ENCODE data around the gene DELE1.
A peak's percentile ranks its signal among the peaks of the same experiment; 100 is the strongest.

DELE1 gene

GRCh38 chr5:141923448-141924313 is at the start of gene DELE1:
TSS of gene DELE1 (plus strand) at chr5:141923871. CDS start at chr5:141923942, 71 bp downstream.
- H3K27me3 Mint-ChIP-seq: no peaks in the 10 kb centered on the region
- no peaks in the 10 kb centered on the region for H3K9me3 Mint-ChIP-seq
- peak within 1 kb of the TSS; percentile 98 for H3K27ac Mint-ChIP-seq
- H3K4me1 Mint-ChIP-seq (ENCODE audit: low read depth): peaks cover 23% of the 10 kb centered on the region
- H3K4me3 Mint-ChIP-seq: peak within 1 kb of the TSS; percentile 84
- H3K36me3 Mint-ChIP-seq (ENCODE audit: low read depth): peaks cover 52% of the 10 kb centered on the region
- peak; percentile 96 for DNase-seq

GRCh38 chr5:141873933-141874261 is 49.8 kb upstream of the DELE1 start:
- H3K27me3 Mint-ChIP-seq: peaks cover 64% of the 10 kb centered on the region

GRCh38 chr5:141874262-141874964 is 49.3 kb upstream of the DELE1 start:
- H3K27me3 Mint-ChIP-seq: peaks cover 70% of the 10 kb centered on the region
- H3K4me1 Mint-ChIP-seq (ENCODE audit: low read depth): peaks cover 24% of the 10 kb centered on the region
- DNase-seq: peak; percentile 16
- H3K9me3 Mint-ChIP-seq: no peaks in the 10 kb centered on the region
- H3K36me3 Mint-ChIP-seq (ENCODE audit: low read depth): no peaks in the 10 kb centered on the region
- no peak overlapping the region for H3K4me3 Mint-ChIP-seq
- no peak overlapping the region for H3K27ac Mint-ChIP-seq

More at GRCh38 chr5:141873933-141874261, 49.8 kb upstream of the DELE1 start:
- no peak overlapping the region for H3K27ac Mint-ChIP-seq
- no peaks in the 10 kb centered on the region for H3K9me3 Mint-ChIP-seq
- peaks cover 20% of the 10 kb centered on the region for H3K4me1 Mint-ChIP-seq (ENCODE audit: low read depth)
- no peak overlapping the region for H3K4me3 Mint-ChIP-seq
- no peak for DNase-seq
- H3K36me3 Mint-ChIP-seq (ENCODE audit: low read depth): no peaks in the 10 kb centered on the region

- H3K27ac Mint-ChIP-seq: no peak overlapping the region
- DNase-seq: peak; percentile 3
- no peaks in the 10 kb centered on the region for H3K9me3 Mint-ChIP-seq
- no peaks in the 10 kb centered on the region for H3K36me3 Mint-ChIP-seq (ENCODE audit: low read depth)
- H3K4me3 Mint-ChIP-seq: no peak overlapping the region
- peaks cover 26% of the 10 kb centered on the region for H3K4me1 Mint-ChIP-seq (ENCODE audit: low read depth)
- H3K27me3 Mint-ChIP-seq: peaks cover 77% of the 10 kb centered on the region
Observed at GRCh38 chr5:141875022-141875740, 48.5 kb upstream of the DELE1 start.

- H3K4me3 Mint-ChIP-seq: peak overlapping the region; percentile 6
- peak; percentile 40 for DNase-seq
- H3K27me3 Mint-ChIP-seq: peaks cover 78% of the 10 kb centered on the region
- no peaks in the 10 kb centered on the region for H3K9me3 Mint-ChIP-seq
- H3K4me1 Mint-ChIP-seq (ENCODE audit: low read depth): peaks cover 26% of the 10 kb centered on the region
- no peak overlapping the region for H3K27ac Mint-ChIP-seq
- no peaks in the 10 kb centered on the region for H3K36me3 Mint-ChIP-seq (ENCODE audit: low read depth)
Observed at GRCh38 chr5:141875795-141876627, 47.7 kb upstream of the DELE1 start.

- Mint-ChIP-seq H3K27me3 (peaks cover 82% of the 10 kb centered on the region), H3K27ac (no peak overlapping the region), H3K4me3 (peak overlapping the region; percentile 68), H3K4me1 (ENCODE audit: low read depth) (peaks cover 26% of the 10 kb centered on the region), H3K36me3 (ENCODE audit: low read depth) (no peaks in the 10 kb centered on the region), H3K9me3 (no peaks in the 10 kb centered on the region)
- DNase-seq: peak; percentile 45
Observed at GRCh38 chr5:141876628-141877355, 46.9 kb upstream of the DELE1 start.

GRCh38 chr5:141877356-141878185 is 46.1 kb upstream of the DELE1 start:
- DNase-seq: peak; percentile 59
- peak overlapping the region; percentile 68 for H3K4me3 Mint-ChIP-seq

GRCh38 chr5:141878186-141878710 is 45.4 kb upstream of the DELE1 start, which contains the start of gene PCDH1:
TSS of gene PCDH1 (minus strand) at chr5:141878410. CDS start at chr5:141878262, 148 bp downstream.
- no peaks in the 10 kb centered on the region for H3K9me3 Mint-ChIP-seq
- peaks cover 26% of the 10 kb centered on the region for H3K4me1 Mint-ChIP-seq (ENCODE audit: low read depth)
- H3K4me3 Mint-ChIP-seq: peak within 1 kb of the TSS; percentile 76
- H3K27me3 Mint-ChIP-seq: peaks cover 82% of the 10 kb centered on the region
- H3K36me3 Mint-ChIP-seq (ENCODE audit: low read depth): no peaks in the 10 kb centered on the region
- no peak within 1 kb of the TSS for H3K27ac Mint-ChIP-seq
- peak; percentile 54 for DNase-seq

More at GRCh38 chr5:141877356-141878185, 46.1 kb upstream of the DELE1 start:
- Mint-ChIP-seq H3K36me3 (ENCODE audit: low read depth) (no peaks in the 10 kb centered on the region), H3K27me3 (peaks cover 84% of the 10 kb centered on the region), H3K4me1 (ENCODE audit: low read depth) (peaks cover 26% of the 10 kb centered on the region), H3K9me3 (no peaks in the 10 kb centered on the region), H3K27ac (no peak overlapping the region)

GRCh38 chr5:141878711-141879425 is 44.8 kb upstream of the DELE1 start:
- Mint-ChIP-seq H3K4me3 (peak overlapping the region; percentile 76), H3K27ac (no peak overlapping the region), H3K27me3 (peaks cover 84% of the 10 kb centered on the region), H3K9me3 (no peaks in the 10 kb centered on the region), H3K36me3 (ENCODE audit: low read depth) (no peaks in the 10 kb centered on the region), H3K4me1 (ENCODE audit: low read depth) (peaks cover 27% of the 10 kb centered on the region)
- DNase-seq: peak; percentile 86

- H3K9me3 Mint-ChIP-seq: no peaks in the 10 kb centered on the region
- H3K36me3 Mint-ChIP-seq (ENCODE audit: low read depth): no peaks in the 10 kb centered on the region
- peaks cover 84% of the 10 kb centered on the region for H3K27me3 Mint-ChIP-seq
- no peak overlapping the region for H3K27ac Mint-ChIP-seq
- peak overlapping the region; percentile 76 for H3K4me3 Mint-ChIP-seq
- H3K4me1 Mint-ChIP-seq (ENCODE audit: low read depth): peaks cover 28% of the 10 kb centered on the region
- no peak for DNase-seq
Observed at GRCh38 chr5:141879426-141879759, 44.3 kb upstream of the DELE1 start.

GRCh38 chr5:141879941-141880738 is 43.5 kb upstream of the DELE1 start:
- DNase-seq: no peak
- no peaks in the 10 kb centered on the region for H3K9me3 Mint-ChIP-seq
- no peak overlapping the region for H3K27ac Mint-ChIP-seq
- no peak overlapping the region for H3K4me3 Mint-ChIP-seq
- H3K36me3 Mint-ChIP-seq (ENCODE audit: low read depth): no peaks in the 10 kb centered on the region
- peaks cover 28% of the 10 kb centered on the region for H3K4me1 Mint-ChIP-seq (ENCODE audit: low read depth)
- H3K27me3 Mint-ChIP-seq: peaks cover 84% of the 10 kb centered on the region
